8988T (cell line): ENCODE data around the gene STX16.
"Not testable (repeated sequence)": the region's sequence is repeated elsewhere in the genome, so short reads cannot be mapped to it uniquely, and the experiment has no call there.

Experiments used
- DNase-seq: peaks from one replicate; pipeline ENCODE4 v3.0.0; 2011

Gene STX16

DNA sequence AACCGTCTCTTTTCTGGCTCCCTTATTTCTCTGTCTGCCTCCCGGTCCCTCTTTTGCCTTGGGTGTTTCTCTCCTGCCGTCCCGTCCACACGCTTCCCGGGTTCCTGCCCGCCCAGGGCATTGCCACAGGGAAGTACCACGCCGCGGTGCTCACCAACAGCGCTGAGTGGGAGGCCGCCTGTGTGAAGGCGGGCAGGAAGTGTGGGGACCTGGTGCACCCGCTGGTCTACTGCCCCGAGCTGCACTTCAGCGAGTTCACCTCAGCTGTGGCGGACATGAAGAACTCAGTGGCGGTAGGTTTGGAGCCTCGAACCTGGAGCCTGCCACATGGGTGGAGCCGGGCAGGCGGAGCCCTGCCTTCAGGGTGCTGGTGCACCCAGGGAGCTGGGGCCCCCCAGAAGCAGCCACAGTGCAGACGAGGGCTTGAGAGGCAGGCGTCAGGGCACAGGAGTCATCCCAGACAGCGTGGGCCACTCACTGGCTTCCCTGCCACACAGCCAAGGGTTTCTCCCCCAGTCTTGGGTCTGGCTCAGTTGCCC is 62.8 kb downstream of the STX16 start:
- DNase-seq: no peak

DNA sequence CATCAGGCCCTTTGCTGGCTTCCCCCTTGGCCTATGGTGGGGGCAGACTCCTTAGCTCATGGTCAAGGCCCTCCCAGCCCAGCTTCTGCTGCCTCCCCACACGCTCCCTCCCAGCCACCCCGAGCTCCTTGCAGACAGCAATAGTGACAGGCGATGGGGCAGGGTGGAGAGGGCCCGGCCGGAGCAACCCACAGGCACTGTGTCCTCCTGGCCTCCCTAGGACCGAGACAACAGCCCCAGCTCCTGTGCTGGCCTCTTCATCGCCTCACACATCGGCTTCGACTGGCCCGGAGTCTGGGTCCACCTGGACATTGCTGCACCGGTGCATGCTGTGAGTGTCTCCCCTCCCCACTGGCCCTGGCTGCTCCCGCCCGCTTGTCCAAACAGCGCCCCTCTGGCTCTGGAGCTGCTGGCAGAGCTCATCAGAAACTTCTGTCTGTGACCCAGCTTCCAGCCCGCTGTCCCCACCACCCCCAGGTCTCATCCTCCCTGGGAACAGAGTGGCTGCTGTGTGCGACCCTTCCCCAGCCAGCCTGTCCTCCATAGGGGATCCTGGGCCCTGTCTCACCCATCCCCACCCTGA is 63.3 kb downstream of the STX16 start:
- no peak for DNase-seq

DNA sequence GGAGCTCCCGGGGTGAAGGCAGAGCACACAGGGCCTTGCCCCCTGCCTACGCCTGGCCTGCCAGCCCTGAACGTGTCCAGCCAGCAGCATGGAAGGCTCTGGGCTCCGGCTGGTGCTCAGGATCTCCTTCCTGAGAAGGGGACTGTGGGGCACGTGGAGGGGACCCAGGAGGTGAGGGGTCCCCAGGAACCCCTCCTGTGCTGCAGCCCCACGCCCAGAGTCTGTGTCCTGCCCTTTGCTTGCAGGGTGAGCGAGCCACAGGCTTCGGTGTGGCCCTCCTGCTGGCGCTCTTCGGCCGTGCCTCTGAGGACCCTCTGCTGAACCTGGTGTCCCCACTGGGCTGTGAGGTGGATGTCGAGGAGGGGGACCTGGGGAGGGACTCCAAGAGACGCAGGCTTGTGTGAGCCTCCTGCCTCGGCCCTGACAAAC is 63.9 kb downstream of the STX16 start:
- no peak for DNase-seq

DNA sequence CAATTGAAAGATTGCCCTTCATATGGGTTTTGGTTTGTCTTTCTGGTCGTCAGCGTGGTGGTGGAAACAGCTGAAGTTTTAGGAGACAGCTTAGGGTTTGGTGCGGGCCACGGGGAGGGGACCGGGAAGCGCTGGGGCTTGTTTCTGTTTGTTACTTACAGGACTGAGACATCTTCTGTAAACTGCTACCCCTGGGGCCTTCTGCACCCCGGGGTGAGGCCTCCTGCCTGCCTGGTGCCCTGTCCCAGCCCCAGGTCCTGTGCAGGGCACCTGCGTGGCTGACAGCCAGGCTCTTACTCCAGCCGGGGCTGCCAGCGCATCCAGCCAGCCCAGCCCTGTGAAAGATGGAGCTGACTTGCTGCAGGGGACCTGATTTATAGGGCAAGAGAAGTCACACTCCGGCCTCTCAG is 64.3 kb downstream of the STX16 start:
- DNase-seq: no peak

DNA sequence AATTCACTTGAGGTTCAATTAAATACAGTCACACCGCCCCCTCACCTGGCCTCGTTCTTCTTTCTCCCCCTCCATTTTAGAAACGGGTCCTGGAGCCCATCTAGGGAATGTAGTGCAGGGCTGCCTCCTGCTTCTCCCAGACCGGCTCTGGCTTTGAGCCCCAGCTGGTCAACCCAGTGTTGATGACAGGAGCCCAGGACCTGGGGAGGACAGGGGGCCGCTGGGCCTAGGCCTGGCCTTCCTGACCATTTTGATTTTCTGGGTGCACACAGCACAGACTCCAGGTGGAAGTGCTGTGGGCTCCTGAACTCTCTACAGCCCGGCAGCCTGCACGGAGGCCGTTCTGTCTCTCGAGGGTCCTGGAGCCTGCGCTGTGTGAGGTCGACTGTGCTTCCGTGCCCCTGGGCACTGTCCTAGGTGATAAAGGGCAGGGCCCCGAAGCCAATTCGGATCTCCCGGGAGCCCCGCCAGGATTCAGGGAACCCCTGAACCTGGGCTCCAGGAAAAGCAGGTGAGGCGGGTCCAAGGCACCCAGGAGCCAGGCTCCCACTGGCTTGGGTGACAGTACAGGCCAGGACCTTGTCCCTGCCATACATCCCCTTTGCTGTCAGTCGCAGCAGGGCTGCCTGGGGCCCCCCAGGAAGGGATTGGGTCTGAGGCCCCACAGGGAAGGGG is 64.9 kb downstream of the STX16 start:
- DNase-seq: no peak

DNA sequence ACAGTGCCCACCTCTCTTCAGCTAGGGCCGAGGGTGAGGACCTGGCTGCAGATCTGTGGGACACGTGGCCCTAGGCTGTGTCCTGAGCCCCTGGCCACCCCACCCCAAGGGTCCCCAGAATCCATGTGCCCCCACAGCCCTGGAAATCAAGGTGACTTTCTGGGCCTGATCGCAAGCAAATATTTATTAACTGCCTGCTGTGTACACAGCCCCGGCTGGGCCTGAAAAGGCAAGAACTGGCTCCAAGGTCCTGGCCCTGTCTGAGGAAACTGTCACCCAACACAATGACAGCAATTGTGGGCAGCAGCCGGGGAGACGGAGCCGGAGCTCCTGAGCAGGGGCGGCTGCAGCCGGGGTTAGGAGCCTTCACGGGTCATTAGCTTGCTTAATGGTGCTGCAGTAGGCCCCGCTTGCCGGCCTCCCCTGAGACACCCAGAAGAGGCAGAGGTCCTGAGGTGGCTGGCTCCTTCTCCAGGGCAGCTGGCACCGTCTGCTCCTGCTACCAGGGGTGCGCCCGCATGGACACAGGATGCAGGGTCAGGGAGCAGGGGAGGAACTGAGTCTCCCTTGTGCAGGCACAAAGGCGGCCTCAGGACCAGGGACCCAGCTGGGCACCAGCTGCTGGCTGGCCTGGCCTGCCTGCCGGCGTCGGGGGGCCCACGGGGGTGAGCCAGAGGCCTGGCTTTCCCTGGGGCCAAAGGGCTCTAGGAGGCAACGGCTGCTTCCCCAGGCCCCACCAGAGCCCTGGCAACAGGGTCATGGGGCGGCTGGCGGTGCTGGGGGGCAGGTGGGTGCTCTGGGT is 65.6 kb downstream of the STX16 start:
- peak; percentile 14 for DNase-seq

DNA sequence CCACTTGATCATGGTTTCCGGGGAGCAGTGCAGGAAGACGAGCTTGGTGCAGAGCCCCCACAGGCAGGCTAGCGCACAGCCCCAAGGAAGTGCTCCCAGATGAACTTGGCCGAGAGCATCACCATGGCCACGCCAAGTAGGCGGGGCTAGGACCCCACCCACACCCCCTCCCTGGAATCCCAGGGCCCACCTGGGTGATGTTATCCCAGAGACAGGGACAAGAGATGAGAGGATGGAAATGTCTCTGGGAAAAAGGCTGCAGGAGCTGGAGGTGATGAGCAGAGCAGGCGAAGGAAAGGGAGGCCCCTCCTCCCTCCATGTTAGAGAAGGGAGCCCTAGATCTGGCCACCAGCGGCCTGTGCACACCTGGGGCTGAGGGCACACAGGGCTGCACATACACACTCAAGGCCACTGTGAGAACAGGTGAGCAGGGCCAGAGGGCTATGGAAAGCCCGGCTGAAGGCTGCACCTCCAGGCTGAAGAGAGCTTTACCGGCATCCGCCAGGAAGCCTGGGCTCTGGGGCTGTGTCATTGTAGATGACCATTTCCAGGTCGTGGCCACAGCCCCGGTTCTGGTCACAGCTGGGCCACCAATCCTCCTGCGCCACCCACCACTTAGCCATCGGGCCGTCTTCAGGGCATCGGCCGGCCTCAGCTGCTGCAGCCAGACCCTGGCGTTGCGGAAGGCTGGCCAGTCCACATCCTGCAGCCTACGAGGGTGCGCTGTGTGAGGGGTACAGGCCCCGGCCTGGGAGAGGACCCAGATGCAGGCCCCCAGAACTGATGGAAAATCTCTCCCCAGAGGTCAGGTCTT is 66.4 kb downstream of the STX16 start:
- DNase-seq: no peak

DNA sequence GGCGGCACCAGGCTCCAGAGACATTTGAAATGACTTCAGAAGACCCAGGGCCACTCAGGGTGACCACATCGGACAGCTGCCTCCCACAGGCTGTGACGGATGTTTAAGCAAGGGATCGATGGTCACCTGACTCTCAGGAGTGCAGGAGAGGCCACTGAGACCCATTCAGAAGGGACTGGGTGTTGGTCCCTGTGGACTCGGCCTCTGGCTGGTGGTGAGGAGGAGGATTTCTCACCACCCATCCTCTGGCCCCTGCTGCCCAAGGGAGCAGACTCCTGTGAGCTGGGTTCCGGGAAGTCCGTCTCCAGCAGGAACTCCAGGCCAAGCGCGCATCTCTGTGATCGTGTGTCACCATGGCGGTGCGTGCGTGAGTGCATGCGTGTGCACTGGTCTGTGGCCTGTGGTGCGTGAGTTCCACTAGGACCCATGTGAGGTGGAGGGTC is 67.1 kb downstream of the STX16 start:
- DNase-seq: no peak

DNA sequence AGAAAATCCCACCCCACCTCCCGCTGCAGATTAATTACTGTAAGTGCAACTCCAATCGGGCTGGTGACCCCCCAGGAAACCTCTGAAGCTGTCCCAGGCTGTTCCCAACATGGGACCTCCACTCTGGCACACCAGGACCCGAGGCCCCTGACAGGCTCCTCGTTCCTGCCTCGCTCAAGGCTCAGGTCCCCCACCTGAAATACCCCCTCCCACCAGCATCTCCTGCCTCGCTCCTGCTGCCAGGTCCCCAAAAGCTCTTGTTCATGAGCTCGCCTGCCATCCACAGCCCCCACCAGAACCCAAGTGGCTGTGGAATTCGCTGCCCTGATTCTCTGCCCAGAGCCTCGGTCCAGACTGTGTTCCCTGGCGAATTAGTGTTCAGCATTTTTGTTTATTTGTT is 67.6 kb downstream of the STX16 start:
- no peak for DNase-seq

DNA sequence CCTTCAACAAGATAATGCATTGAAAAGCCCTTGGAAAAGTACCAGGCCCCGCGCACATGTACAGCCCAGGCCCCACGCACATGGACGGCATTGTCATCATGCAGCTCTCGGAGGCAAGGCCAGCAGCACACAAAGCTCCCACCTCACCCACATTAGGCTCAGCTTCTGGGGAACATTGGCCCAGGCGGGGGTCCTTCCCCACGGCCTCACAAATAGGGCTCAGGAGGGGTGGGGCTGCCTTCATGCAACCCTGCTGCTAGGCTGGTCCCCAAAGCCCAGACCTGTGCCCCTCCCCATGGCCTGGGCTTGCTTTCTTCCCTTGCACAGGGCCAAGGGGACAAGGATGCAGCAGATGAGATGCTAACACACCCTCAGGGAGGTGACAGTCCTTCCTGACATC is 68.2 kb downstream of the STX16 start:
- DNase-seq: no peak

DNA sequence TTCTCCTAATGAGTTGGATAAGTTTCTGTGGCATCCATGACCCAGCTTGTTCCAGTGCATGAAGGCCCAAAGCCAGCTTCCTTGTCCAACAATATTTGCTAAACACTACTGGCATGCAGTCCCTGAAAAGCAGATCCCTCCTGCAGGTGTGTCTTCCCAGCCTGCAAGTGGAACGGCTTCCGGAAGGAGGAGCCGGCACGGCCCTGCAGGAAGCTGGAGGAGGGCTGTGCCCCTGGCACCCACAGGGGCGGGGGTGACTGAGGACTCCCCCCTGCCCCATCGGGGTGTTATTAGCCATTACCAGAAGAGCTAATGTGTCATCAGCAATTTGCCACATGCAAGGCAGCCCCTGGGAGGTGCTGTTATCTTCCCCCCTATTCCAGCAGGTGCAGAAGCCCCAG is 68.9 kb downstream of the STX16 start:
- DNase-seq: no peak

DNA sequence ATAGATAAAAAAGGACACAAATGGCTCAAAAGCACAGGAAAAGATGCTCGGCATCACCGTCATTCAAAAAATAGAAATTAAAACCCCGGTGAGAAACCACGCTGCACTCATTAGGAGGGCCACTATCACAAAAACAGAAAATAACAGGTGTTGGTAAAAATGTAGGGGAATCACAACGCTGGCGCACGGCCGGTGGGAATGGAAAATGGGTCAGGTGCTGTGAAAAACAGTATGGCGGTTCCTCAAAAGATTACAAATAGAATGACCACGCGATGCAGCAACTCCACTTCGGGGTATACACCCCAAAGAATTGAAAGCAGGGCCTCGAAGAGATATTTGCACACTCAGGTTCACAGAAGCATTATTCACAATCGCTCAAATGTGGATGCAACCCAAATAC is 69.8 kb downstream of the STX16 start:
- DNase-seq: no peak

DNA sequence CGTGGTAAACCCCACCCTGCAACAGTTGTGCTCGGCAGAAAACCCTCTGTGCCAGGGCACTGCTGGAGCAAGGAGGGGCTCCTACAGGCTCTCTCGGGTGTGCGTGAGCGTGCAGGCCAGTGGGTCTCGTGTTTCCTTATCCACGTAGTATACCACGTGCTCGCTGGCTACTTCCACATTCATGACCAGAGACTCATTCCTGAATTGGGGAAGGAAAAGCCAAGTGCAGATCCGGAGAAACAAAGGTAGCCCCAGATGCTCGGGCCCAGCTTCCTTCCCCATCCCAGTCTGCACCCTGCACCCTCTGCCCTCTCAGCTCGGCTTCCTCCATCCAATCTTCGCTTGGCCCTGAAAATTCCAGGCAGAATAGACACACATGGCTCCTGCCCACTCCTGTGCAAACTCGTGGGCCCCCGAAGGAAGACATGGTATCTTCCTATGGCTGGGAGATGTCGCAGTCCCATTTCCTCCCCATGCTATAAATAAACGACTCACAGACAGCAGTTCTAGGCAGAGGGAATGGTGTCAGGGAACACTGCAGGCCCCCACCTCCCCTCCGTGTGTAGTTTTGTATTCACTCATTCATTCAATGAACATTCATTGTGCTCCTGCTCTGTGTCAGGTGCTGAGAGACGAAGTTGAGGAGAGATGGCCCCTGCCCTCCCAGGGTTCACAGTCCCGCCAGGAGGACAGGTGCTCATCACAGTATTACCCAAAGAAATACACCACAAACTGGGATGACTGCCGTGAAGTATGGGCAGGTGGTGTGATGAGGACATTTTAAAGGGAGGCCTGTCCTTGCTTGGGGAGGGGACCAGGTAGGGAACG is 71.1 kb downstream of the STX16 start:
- no peak for DNase-seq

DNA sequence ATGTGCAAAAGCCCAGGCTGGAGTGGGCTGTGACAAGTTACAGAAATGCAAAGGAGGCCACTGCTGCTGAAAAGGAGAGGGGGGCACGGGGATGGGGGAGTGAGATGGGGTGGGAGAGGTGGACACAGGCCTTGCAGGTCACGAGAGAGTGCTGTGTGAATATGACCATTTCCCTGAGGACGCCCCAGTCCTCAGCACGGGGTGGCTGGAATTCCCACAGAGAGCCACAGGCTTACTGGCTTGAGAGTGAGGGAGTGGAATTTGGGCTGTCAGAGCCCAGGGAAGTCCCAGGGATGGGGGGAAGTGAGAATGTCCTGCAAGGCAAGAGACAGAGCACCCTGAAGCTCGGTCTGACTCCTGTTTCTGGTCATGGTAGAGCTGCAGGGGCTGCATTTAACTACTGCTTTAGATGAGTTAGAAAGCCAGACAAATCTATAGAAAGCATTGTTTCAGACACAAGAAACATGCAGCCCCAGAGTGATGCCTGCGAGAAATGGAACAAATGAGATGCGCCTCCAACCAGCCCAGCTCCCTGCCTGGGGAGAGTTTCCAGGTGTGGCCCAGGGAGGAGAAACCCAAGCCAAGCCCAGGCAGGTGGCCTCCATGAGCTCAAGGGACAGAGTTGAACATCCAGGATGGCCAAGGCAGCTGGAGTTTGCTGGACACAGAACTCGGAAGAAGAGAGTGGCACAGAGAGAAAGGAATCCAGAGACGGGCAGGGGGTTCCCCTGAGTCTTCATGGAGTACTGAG is 72.0 kb downstream of the STX16 start:
- DNase-seq: no peak

DNA sequence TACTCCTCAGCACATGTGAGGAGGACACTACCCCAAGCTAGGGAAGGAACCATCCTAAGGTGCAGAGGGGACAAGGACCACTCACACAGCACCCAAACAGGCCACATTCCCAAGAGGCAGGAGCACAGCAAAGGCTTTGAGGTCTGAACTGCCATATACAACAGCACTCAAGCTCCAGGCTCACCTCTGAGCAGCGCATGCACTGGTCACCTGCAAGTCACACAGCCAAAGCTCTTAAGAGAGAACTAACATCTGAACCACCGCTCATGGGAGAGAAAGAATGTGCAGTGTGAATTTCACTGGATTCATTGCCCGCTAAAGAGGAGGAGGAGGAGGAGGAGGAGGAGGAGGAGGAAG is 72.5 kb downstream of the STX16 start:
- no peak for DNase-seq

DNA sequence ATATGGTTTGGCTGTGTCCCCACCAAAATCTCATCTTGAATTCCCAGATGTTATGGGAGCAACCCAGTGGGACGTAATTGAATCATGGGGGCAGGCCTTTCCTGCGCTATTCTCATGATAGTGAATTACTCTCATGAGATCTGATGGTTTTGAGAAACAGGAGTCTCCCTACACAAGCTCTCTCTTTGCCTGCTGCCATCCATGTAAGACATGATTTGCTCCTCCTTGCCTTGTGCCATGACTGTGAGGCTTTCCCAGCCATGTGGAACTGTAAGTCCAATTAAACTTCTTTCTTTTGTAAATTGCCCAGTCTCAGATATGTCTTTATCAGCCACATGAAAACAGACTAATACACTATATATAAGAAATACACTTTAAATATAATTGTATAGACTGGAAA is 75.1 kb downstream of the STX16 start:
- DNase-seq: not testable (repeated sequence)
